Neutrophil (primary cell): ENCODE measurements around the gene UGT2A1.

Source experiments
- H3K27ac ChIP-seq: fragments of 200-600 bp; sonication (generic); 2 replicates; pipeline ENCODE4 v1.5.1; 2016; ENCODE audit warnings: mild to moderate bottlenecking, moderate library complexity
- H3K27me3 ChIP-seq: fragments of 200-600 bp; sonication (generic); 2 replicates; pipeline ENCODE4 v1.6.0; 2016; ENCODE audit warnings: mild to moderate bottlenecking
- H3K36me3 ChIP-seq: fragments of 200-600 bp; sonication (generic); 2 replicates; pipeline ENCODE4 v1.5.1; 2017
- H3K4me1 ChIP-seq, 2 experiments: fragments of 200-600 bp in 1 of 2; sonication (generic) in 1 of 2; 1 replicate in 1 of 2; 2 replicates in 1 of 2; pipeline versions ENCODE4 v1.5.1 to v1.6.1; 2013 to 2016; ENCODE audit warnings: low read depth in 1 of 2, low read length in 1 of 2, mild to moderate bottlenecking in 1 of 2, moderate library complexity in 1 of 2; ENCODE audit not compliant: control insufficient read depth in 1 of 2, insufficient read depth in 1 of 2
- H3K4me3 ChIP-seq, 2 experiments: fragments of 200-600 bp in 1 of 2; sonication (generic) in 1 of 2; 1 replicate in 1 of 2; 2 replicates in 1 of 2; pipeline ENCODE4 v1.5.1; 2013 to 2016; ENCODE audit warnings: low read depth in 1 of 2, low read length in 1 of 2, mild to moderate bottlenecking in 1 of 2, moderate library complexity in 1 of 2
- H3K9me3 ChIP-seq: fragments of 200-600 bp; sonication (generic); 2 replicates; pipeline ENCODE4 v1.5.1; 2016
- TF ChIP-seq, protein P1 (sequence below): fragments of 200-600 bp; sonication (generic); IDR thresholded peaks from 2 replicates; pipeline ENCODE4 v1.5.1; 2016; ENCODE audit warnings: antibody characterized with exemption

The UGT2A1 gene

DNA sequence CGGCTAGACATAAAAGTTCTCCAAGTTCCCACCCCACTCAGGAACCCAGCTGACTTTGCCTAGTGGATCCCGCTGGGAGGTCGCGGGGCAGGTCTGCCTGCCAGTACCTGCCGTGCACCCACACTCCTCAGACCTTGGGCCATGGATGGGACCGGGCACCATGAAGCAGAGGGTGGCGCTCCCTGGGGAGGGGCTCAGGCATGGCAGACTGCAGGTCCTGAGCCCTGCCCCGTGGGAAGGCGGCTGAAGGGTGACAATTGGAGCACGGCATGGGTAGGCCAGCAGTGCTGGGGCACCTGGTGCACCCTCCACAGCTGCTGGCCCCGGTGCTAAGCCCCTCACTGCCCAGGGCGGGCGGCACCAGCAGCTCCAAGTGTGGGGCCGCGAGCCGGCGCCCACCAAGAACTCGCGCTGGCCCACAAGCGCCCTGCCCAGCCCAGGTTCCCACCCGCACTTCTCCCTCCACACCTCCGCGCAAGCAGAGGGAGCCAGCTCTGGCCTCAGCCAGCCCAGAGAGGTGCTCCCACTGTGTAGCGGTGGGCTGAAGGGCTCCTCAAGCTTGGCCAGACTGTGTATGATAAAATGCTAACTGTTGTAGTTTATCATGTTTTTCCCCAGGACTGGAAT is 76.7 kb downstream of the UGT2A1 start:
- TF ChIP-seq, protein P1, sequence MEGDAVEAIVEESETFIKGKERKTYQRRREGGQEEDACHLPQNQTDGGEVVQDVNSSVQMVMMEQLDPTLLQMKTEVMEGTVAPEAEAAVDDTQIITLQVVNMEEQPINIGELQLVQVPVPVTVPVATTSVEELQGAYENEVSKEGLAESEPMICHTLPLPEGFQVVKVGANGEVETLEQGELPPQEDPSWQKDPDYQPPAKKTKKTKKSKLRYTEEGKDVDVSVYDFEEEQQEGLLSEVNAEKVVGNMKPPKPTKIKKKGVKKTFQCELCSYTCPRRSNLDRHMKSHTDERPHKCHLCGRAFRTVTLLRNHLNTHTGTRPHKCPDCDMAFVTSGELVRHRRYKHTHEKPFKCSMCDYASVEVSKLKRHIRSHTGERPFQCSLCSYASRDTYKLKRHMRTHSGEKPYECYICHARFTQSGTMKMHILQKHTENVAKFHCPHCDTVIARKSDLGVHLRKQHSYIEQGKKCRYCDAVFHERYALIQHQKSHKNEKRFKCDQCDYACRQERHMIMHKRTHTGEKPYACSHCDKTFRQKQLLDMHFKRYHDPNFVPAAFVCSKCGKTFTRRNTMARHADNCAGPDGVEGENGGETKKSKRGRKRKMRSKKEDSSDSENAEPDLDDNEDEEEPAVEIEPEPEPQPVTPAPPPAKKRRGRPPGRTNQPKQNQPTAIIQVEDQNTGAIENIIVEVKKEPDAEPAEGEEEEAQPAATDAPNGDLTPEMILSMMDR: no peak
- H3K27me3 ChIP-seq: no peaks in the 10 kb centered on the region
- no peaks in the 10 kb centered on the region for H3K36me3 ChIP-seq
- no peaks in the 10 kb centered on the region for H3K9me3 ChIP-seq
- no peaks in the 10 kb centered on the region for H3K4me1 ChIP-seq
- no peak overlapping the region for H3K4me3 ChIP-seq
- no peak overlapping the region for H3K27ac ChIP-seq

DNA sequence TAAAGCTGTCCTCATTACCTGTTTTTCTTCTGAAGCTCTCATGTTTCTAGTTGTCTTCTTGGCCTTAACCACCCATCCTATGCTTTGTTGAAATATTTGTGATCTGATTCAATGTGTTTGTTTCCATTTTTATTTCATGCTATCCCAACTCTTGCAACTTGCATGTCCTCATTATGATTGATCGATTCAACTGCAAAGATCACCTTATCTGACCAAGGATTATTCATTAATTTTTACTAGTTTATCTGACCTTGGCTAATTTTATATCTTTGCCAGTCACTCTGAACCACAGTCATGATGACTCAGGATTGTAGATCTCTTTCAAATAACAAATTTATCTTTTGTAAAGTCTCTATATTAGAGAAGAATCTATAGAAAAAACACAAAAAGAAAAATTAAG is 84.3 kb downstream of the UGT2A1 start:
- no peaks in the 10 kb centered on the region for H3K36me3 ChIP-seq

DNA sequence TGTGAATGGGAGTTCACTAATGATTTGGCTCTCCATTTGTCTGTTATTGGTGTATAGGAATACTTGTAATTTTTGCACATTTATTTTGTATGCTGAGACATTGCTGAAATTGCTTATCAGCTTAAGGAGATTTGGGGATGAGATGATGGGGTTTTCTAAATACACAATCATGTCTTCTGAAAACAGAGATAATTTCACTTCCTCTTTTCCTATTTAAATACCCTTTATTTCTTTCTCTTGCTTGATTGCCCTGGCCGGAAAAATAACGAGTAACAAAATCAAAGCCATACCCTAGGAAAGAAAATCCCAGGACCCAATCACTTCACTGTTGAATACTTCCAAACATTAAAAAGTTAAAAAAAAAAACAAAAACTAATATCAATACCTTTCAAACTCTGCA is 89.6 kb downstream of the UGT2A1 start:
- TF ChIP-seq, protein P1: no peak
- no peaks in the 10 kb centered on the region for H3K36me3 ChIP-seq
- no peaks in the 10 kb centered on the region for H3K27me3 ChIP-seq
- no peak overlapping the region for H3K4me3 ChIP-seq
- no peaks in the 10 kb centered on the region for H3K9me3 ChIP-seq
- H3K4me1 ChIP-seq: no peaks in the 10 kb centered on the region
- H3K27ac ChIP-seq: no peak overlapping the region

More for the DNA sequence above, 84.3 kb downstream of the UGT2A1 start:
- TF ChIP-seq, protein P1: no peak
- Histone ChIP-seq H3K27me3 (no peaks in the 10 kb centered on the region), H3K4me3 (no peak overlapping the region), H3K9me3 (no peaks in the 10 kb centered on the region), H3K27ac (no peak overlapping the region), H3K4me1 (no peaks in the 10 kb centered on the region)

DNA sequence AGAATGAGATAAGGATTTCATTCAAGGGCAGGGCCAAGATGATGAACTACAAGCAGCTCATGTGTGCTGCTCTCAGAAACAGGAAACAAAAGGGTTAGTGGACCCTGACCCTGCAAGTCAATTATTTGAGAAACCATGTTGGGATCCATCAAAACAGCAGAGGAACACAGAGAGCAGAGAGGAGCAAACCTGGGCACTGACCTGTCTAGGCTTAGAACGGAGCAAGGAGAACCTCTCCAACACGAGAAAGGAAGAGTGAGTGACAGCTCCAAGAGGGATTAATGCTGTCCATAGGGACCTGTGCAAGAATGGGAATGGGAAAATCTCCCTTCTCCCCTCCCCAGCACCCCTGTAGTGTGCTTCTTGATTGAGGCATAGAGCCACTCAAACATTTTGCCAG is 103.4 kb downstream of the UGT2A1 start:
- Histone ChIP-seq H3K4me1 (no peaks in the 10 kb centered on the region), H3K27ac (no peak overlapping the region), H3K36me3 (no peaks in the 10 kb centered on the region), H3K27me3 (no peaks in the 10 kb centered on the region), H3K4me3 (no peak overlapping the region), H3K9me3 (no peaks in the 10 kb centered on the region)
- TF ChIP-seq, protein P1: no peak

DNA sequence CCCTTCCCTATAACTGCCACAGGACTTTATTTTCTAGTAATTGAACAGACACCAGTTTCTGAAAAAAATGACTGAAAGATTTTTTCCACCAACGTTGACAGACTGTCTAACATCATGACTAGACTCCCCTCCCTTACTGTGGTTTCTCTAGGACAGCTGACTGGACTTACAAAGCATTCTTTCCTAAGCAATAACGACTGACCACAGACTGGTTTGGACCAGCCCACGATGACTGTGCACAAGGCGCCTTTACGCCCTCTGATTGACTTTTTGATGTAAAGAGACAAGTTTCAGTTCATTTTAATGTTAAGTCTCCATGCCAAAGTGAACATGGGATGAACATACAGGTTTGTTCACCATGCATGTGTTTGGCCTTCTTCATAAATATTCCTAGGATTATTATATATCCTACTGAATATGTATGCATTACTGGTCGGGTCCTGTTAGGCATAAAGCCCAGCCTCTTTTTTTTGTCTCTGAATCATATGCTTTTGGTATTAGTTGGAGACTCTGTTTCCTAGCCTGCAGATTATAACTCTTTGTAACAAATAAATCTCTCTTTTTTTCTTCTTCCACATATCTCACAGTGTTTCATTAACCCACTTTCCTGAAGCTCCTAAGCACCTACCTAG is 106.8 kb downstream of the UGT2A1 start:
- Histone ChIP-seq H3K36me3 (no peaks in the 10 kb centered on the region), H3K4me3 (no peak overlapping the region), H3K27ac (no peak overlapping the region), H3K9me3 (no peaks in the 10 kb centered on the region), H3K4me1 (no peaks in the 10 kb centered on the region), H3K27me3 (no peaks in the 10 kb centered on the region)
- TF ChIP-seq, protein P1: no peak
